ENCODE results near the gene FAM8A1.
"Not testable (repeated sequence)": the region's sequence is repeated elsewhere in the genome, so short reads cannot be mapped to it uniquely, and the experiment has no call there.

FAM8A1 gene, protein sequence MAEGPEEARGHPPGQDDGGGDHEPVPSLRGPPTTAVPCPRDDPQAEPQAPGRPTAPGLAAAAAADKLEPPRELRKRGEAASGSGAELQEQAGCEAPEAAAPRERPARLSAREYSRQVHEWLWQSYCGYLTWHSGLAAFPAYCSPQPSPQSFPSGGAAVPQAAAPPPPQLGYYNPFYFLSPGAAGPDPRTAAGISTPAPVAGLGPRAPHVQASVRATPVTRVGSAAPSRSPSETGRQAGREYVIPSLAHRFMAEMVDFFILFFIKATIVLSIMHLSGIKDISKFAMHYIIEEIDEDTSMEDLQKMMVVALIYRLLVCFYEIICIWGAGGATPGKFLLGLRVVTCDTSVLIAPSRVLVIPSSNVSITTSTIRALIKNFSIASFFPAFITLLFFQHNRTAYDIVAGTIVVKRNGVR

DNA sequence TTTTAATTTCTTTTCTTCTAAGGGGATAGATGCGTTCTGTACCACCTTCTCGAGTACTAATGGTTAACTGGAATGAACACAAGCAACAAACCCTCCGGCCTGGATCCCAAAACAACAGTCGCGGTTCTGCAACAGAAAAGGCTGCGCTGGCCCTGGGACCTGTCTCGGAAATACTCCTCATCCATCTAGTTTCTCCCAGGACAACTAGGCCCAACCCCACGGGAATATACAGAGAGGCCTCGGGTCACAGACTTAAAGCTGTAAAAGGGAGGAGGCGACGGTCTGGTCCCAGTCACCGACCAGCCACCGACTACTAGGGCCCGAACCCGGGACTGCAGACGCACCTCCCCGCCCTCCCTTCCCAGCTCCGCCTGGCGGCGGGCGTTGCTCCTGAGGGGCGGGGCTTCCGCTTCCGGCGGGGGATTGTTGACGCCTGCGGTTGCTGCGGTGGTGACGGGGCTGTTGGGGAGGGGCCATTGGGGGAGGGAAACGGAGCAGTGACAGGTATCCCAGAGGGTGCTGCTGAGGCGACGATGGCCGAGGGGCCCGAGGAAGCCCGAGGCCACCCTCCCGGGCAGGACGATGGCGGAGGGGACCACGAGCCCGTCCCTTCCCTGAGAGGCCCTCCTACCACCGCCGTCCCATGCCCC is at the start of gene FAM8A1:
Gene FAM8A1 (plus strand): TSS at position 426 of the 650 bp plus-strand sequence. CDS start 108 bp downstream, at position 534.
- peak; percentile 62 to 64 for DNase-seq (ENCODE audit: low read depth in 2 of 2)

DNA sequence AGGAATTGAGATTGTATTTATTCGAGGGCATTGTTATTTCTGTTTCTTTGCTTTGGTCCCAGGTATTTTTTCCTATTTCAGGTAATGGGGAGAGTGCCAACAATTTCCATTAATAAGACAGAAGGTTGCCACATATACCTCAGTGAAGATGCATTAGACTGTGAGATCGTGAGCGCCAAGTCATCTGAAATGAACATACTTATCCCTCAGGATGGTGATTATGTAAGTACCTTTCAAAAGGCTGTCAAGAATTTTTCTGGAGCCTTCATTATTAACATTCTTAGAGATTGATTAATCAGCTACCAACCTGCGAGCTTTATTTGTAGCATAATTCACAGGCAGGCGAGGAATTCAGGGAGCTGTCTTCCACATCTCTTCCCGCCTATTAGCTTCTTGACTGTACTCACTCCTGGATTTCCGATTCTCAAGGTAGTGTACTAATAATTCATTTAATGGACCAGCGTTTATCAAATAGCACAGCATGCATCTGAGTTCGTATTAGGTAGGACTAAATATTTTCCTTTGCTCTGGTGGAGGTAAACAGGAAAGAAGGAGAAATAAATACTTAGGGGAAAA is 48.6 kb upstream of the FAM8A1 start:
- DNase-seq (ENCODE audit: low read depth in 2 of 2), result no peak

DNA sequence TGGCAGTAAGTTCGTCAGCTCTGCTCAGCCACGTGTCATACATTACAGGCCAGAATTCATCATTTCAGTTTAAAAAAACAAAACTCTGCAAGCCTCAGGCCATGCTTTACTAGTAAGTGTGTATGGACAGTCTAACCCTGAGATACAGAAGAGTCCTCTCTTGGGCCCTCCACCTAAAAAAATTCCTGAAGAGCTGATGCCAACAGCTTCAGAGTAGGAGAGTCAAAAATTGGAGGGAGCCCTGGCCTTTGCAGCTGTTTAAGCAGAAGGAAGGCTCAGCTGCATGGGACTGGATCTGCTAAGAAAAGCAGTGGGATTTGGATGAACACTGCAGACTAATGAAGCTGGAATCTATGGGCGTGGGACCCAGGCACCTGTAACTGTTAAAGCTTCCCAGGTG is 47.2 kb upstream of the FAM8A1 start:
- no peak for DNase-seq (ENCODE audit: low read depth in 2 of 2)

DNA sequence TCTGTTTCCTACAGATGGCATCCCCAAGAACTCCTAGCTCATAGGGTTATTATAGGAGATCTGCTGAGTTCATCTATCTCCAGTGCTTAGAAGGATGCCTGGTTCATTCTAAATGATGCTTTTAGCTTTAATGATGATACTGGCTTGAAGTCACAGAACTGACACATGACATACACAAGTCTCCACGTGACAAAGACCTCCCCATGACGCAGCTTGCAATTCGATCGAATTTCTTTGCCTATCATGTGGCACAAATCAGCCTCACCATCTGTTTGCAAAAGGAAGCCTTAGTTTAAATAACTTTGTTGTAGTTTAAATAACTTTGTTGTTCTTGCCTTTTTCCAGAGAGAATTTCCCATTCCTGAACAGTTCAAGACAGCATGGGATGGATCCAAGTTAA is 44.1 kb upstream of the FAM8A1 start:
- DNase-seq (ENCODE audit: low read depth in 2 of 2), result no peak

DNA sequence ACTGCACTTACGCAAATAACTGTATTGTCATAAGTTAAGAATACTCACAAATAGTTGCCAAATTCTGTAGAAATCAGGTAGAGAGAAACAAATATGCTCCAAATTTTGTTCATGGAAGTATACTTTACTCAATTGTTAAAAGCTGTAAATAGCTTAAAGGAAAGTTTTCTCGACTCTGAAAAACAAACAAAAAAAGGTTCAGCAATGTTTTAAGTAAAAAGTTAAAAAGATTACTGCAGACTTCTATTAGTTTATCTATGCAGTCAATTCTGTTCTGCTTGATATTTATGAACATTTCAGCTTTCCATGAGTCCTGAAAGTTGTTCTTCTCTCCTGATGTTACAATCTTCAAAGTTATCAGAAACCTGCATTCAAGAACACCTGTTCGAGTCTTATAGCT is 37.5 kb upstream of the FAM8A1 start:
- DNase-seq (ENCODE audit: low read depth in 2 of 2), result no peak

DNA sequence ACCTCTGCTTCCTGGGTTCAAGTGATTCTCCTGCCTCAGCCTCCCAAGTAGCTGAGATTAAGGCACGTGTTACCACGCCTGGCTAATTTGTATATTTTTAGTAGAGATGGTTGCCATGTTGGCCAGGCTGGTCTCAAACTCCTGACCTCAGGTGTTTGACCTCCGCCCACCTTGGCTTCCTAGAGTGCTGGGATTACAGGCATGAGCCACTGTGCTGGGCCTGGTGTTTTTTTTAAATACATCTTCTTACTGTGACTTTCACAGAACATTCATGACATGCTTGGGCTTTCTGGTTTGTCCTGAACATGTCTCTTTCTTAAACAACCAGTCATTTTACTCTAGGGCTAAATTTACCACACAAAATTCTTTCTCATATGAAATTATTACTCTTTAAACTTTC is 34.7 kb upstream of the FAM8A1 start:
- no peak for DNase-seq (ENCODE audit: low read depth in 2 of 2)

DNA sequence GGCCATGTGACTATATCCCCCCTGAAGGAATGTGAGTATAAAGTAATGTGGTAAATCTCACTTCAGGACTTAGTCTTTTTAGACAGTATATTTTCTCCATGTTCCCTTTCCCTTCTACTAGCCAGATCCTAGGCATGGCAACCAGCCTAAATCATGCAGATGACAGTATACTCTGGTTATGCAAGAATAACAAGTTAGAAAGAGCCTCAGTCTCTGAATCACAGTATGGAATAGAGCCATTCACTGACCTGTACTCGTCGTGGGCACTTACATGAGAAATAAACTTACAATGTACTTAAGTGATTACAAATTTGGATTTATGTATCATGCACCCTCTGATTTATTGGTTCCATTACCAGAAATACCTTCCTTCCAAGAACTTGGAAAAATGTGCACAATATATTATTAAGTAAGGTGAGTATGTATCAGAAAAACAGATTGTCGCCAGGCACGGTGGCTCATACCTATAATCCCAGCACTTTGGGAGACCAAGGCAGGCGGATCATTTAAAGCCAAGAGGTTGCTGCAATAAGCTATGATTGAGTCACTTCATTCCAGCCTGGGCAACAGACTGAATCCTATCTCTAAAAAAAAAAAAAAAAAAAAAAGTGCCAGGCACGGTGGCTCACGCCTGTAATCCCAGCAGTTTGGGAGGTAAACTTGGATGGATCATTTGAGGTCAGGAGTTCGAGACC is 25.1 kb upstream of the FAM8A1 start:
- peak in 1 of 2 experiments; percentile 25 for DNase-seq (ENCODE audit: low read depth in 2 of 2)

DNA sequence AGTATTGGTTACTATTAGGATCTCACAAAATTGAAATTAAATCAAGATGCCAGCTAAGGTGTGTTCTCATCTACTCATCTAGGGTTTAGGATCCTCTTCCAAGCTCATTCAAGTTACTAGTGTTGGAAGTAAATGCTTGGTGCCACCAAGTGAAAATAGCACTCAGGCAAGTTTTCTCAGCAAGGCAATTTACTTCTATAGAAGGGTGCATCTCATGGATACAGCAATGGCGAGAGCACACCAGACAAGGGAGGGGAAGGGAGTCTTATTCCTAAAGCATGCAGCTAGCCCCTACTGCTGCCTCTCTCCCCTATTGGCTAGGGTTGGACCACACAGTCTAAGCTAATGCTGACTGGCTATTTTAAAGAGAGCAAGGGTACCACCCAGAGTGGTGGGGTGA is 23.0 kb upstream of the FAM8A1 start:
- DNase-seq (ENCODE audit: low read depth in 2 of 2), result no peak

DNA sequence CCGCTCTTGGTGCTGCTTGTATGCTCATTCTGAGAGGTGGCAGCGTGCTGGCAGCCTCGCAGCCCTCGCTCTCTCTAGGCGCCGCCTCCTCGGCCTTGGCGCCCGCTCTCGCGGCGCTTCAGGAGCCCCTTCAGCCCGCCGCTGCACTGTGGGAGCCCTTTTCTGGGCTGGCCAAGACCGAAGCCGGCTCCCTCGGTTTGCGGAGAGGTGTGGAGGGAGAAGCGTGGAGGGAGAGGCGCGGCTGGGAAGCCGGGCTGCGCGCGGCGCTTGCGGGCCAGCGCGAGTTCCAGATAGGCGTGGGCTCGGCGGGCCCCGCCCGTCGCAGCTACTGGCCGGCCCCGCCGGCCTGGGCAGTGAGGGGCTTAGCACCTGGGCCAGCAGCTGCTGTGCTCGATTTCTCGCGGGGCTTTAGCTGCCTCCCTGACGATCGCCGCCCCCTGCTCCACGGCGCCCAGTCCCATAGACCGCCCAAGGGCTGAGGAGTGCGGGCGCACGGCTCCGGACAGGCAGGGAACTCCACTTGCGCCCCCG is 19.5 kb upstream of the FAM8A1 start:
- no peak for DNase-seq (ENCODE audit: low read depth in 2 of 2)

DNA sequence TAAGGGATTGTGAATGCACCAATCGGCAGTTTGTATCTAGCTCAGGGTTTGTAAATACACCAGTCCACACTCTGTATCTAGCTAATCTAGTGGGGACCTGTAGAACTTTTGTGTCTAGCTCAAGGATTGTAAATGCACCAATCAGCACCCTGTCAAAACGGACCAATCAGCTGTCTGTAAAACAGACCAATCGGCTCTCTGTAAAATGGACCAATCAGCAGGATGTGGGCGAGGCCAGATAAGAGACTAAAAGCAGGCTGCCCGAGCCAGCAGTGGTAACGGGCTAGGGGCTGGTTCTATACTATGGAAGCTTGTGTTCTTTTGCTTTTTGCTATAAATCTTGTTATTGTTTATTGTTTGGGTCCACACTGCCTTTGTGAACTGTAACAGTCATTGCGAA is 18.8 kb upstream of the FAM8A1 start:
- not testable (repeated sequence) for DNase-seq (ENCODE audit: low read depth in 2 of 2)

DNA sequence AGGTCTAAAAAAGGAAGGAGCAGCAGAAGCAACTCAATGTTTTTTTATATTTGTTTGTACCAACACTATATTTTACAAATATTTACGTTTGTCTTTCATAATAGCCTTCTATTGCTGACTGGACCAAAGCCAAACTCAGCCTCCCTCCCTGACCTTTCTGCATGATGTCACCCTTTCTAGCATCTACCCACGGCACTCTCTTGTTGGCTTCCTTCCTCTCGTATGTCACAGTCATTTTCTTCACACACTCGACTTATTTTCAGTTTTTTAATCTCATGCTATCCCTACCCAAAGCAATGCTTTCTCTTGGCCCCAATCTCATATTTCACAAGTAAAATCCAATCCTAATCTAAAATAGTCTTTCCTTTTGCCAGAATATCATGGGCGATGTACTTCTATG is 16.3 kb upstream of the FAM8A1 start:
- no peak for DNase-seq (ENCODE audit: low read depth in 2 of 2)

DNA sequence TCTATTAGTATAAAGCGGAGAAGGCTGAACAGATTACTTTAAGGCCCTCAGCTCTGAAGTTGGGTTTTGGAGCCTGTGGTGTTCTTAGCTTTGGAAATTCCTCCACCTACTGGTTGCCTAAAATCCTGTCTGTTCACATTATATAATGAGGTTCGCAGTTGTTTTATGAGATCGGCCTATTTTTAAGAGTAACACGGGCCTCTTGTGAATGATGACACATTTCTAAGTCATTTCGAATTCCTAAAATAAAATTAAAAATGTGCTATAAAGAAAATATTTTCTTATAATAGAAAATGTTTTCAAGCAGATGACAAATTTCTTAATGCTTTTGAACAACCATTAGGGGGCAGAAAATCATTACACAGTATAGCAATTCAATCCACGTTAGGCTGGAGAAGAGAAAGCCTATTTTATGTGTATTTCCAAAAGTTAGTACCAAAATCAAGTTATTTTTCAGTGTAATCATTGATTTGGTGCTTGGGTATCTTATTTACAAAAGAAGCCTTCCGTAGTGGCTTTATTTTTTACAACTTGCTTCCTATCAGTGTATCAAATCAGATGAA is 15.8 kb upstream of the FAM8A1 start:
- peak in 1 of 2 experiments; percentile 39 for DNase-seq (ENCODE audit: low read depth in 2 of 2)

DNA sequence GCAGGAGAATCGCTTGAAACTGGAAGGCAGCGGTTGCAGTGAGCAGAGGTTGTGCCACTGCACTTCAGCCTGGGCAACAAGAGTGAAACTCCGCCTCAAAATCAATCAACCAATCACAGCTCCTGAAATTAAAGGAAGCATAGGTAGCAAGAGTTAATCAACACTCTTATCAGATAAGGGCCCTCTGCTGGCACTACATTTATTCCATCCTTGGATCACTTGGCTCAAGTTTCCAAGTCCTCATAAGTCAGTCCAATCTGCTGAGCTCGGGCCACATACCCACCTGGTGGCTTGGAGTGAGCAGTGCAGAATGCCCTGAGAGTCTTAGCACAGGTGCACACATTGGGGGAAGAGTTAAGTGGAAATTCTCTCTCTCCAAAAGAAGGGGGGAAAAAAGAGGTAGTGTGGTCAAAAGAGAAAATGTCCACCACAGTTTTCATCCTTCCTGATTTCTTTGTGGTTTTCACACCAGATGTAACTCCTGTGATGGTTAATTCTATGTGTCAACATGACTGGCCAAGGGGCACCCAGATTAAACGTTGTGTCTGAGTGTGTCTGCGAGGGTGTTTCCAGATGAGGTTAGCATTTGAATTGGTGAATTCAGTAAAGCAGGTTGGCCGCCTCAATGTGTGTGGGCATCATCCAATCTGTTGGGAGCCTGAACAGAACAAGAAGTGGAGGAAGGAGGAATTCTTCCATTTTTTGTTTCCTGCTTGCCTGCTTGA is 14.2 kb upstream of the FAM8A1 start:
- no peak for DNase-seq (ENCODE audit: low read depth in 2 of 2)

DNA sequence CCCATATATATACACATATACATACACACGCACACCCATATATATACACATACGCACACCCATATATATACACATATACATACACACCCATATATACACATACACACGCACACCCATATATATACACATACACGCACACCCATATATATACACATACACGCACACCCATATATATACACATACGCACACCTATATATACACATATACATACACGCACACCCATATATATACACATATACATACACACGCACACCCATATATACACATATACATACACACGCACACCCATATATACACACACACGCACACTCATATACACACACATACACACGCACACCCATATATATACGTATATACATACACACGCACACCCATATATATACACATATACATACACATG is 13.5 kb upstream of the FAM8A1 start:
- DNase-seq (ENCODE audit: low read depth in 2 of 2), result not testable (repeated sequence)

DNA sequence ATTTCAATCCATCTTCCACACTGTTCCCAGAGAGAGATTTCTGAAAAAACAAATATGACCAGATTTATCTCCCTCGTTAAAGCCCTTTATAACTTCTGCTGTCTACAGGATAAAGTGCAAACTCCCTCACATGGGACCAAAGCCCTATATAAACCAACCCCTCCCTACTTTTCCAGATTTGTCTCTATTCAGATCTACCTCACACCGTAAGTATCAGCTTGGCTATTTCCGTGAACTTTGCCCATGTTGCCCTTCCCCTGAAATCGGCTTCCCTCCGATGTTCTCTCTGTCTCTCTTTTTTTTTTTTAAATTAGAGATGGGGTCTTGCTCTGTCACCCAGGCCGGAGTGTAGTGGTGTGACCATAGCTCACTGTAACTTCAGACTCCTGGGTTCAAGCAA is 12.1 kb upstream of the FAM8A1 start:
- no peak for DNase-seq (ENCODE audit: low read depth in 2 of 2)

DNA sequence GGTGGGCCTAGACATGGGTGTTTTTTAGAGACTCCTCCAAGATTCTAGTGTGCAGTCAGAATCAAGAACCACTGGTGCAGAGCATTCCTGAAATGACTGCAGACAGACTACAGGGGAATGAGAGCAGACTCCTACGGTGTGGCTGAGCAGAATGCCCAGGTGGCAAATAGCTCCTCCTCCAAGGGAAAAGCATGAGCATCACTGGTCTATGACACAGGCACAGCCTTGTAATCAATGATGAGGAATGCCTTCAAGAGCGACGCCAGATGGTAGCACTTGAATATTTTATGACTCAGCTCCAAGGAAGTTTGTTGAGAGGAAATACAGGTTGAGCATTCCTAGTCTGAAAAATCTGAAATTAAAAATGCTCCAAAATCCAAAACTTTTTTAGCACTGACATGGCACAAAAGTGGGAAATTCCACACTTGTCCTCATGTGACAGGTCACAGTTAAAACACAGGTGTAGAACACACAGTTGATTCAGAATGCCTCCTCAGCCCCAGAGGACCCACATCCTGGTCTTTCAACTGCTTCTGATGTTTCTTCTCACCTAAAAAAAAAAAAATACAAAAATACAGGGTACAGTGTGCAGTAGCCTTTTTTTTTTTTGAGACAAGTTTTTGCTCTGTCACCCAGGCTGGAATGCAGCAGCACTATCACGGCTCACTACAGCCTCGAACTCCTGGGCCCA is 10.6 kb upstream of the FAM8A1 start:
- peak in 1 of 2 experiments; percentile 52 for DNase-seq (ENCODE audit: low read depth in 2 of 2)

DNA sequence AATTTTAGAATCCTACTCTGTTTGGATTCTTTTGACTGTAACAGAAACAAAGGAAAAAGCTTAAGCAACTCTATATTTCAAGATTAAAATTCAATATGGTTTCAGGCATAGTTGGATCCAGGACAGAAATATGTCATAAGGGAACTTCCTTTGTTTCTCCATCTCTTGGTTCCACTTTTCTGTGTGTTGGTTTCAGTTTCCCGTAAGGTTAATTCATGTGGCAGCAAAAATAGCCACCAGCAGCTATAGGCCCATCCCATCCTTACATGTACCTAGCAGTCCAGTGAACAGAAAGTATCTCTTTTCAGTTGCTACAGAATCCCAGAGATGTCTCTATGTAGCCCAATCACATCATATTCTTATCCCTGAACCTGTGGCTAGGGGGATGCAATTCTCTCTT is 8.8 kb upstream of the FAM8A1 start:
- no peak for DNase-seq (ENCODE audit: low read depth in 2 of 2)

DNA sequence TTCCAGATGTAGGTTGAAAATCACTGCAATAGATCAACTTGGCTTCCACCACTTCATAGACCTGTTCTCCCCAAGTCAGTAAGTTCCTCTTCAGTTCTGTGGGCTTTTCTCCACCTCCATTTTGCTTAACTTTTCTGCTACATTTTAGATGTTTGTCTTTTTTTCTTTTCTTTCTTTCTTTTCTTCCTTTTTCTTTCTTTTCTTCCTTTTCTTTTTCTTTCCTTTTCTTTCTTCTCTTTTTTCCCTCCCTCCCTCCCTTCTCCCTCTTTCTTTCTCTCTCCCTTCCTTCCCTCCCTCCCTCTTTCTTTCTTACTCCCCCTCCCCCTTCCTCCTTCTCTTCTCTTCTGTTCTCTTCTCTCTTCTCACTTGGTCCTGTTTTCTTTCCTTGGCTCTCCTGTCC is 6.9 kb upstream of the FAM8A1 start:
- DNase-seq (ENCODE audit: low read depth in 2 of 2), result no peak

DNA sequence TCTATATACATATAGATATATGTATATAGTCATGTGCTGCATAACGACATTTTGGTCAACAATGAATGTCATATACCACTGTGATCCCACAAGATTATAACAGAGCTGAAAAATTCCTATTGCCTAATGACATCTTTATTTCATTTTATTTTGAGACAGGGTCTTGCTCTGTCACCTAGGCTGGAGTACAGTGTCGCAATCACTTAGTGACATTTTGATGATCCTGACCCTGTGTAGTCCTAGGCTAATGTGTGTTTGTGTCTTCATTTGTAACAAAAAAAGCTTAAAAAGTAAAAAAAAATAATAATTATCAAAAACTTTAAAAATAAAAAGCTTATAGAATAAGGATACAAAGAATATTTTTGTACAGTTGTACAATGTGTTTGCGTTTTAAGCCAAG is 4.0 kb upstream of the FAM8A1 start:
- DNase-seq (ENCODE audit: low read depth in 2 of 2), result no peak
